Lower leg skin (tissue), 3 donors: ENCODE data around the gene UBFD1.

Experiments
- CTCF ChIP-seq, 3 donors: fragments of 450-650 bp; IDR thresholded peaks; one replicate each; pipeline ENCODE4 v1.5.1; 2016; ENCODE audit warnings: antibody characterized with exemption in 3 of 3, mild to moderate bottlenecking in 3 of 3, moderate library complexity in 2 of 3
- POLR2A ChIP-seq, 2 donors: fragments of 450-650 bp; IDR thresholded peaks; one replicate each; pipeline ENCODE4 v1.6.1; 2016 to 2017; ENCODE audit warnings: antibody characterized with exemption in 2 of 2, mild to moderate bottlenecking in 1 of 2, moderate library complexity in 1 of 2

DNA sequence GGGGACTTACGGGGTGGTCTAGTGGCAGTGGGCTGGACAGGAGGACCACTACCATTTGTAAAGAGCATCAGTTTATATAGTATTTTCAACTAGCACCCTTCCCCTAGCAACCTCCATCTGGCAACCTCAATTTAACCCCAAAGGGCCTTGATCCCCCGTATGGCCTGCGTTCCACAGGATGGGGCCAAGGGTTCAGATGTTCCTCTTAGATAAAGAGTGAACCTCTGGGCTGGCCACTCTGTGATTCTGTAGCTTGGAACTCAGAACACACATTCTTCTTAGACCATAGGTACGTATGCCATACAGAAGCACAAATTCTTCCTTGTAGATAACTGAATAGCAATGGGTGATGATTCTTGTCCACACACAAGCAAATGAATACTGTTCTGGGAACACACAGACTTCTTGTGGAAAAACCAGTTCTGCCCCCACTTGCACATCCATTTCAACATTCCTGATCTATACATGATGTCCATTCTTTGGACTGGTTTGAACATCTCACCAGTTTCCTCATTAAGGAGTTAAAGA, 45.3 kb upstream of the UBFD1 start:
- TF ChIP-seq CTCF (IDR thresholded peaks at IDR 0.05) (no peak), POLR2A (IDR thresholded peaks at IDR 0.05) (no peak)
